Fibroblast of lung (primary cell): ENCODE data around the gene NBDY. TPM values are rescaled to one million over a fixed set of nuclear protein-coding genes. Genes with fewer than 3 reads are reported as not detected.

ENCODE experiments used
- DNase-seq, 2 donors: peaks; one replicate each; pipeline versions ENCODE4 v3.0.0 to v3.0.0-alpha.2; 2010; ENCODE audit warnings: low read depth in 2 of 2
- H2AFZ ChIP-seq: 2 replicates; pipeline ENCODE4 v1.5.1; 2012; ENCODE audit warnings: low read length, control low read depth, inconsistent platforms
- H3K27ac ChIP-seq: 2 replicates; pipeline ENCODE4 v1.5.1; 2011; ENCODE audit warnings: low read length, control low read depth; ENCODE audit not compliant: insufficient read depth
- H3K27me3 ChIP-seq: 2 replicates; pipeline ENCODE4 v1.5.1; 2011; ENCODE audit warnings: mild to moderate bottlenecking, low read length; ENCODE audit not compliant: control insufficient read depth, insufficient read depth
- H3K36me3 ChIP-seq: 2 replicates; pipeline ENCODE4 v1.5.1; 2011; ENCODE audit warnings: low read length; ENCODE audit not compliant: control insufficient read depth, insufficient read depth
- H3K4me1 ChIP-seq: 2 replicates; pipeline ENCODE4 v1.5.1; 2011; ENCODE audit warnings: low read length; ENCODE audit not compliant: control insufficient read depth, insufficient read depth; ENCODE audit errors: extremely low read depth
- H3K4me2 ChIP-seq: 2 replicates; pipeline ENCODE4 v1.5.1; 2011; ENCODE audit warnings: low read length, control low read depth; ENCODE audit not compliant: insufficient read depth; ENCODE audit errors: extremely low read depth
- H3K4me3 ChIP-seq, 4 experiments: fragments of 200-600 bp in 1 of 4; sonication (generic) in 1 of 4; replicated peaks in 1 of 4; 2 replicates each; pipeline ENCODE4 v1.5.1; 2011 to 2016; ENCODE audit warnings: low read length in 4 of 4, low read depth in 3 of 4, mild to moderate bottlenecking in 3 of 4, control low read depth in 2 of 4, inconsistent platforms in 1 of 4, mixed read lengths in 1 of 4; ENCODE audit not compliant: insufficient read depth in 1 of 4; ENCODE audit errors: control extremely low read depth in 1 of 4
- H3K79me2 ChIP-seq: 2 replicates; pipeline ENCODE4 v1.5.1; 2012; ENCODE audit warnings: mild to moderate bottlenecking, low read length, inconsistent platforms; ENCODE audit not compliant: control insufficient read depth, insufficient read depth
- H3K9ac ChIP-seq: 2 replicates; pipeline ENCODE4 v1.5.1; 2011; ENCODE audit warnings: mild to moderate bottlenecking, low read length, control low read depth; ENCODE audit not compliant: insufficient read depth
- H3K9me3 ChIP-seq: 2 replicates; pipeline ENCODE4 v1.5.1; 2012; ENCODE audit warnings: low read depth, low read length; ENCODE audit not compliant: control insufficient read depth, insufficient read depth
- H4K20me1 ChIP-seq: 2 replicates; pipeline ENCODE4 v1.5.1; 2011; ENCODE audit warnings: low read length; ENCODE audit not compliant: control insufficient read depth, insufficient read depth; ENCODE audit errors: extremely low read depth
- EZH2 ChIP-seq: IDR thresholded peaks from 2 replicates; pipeline ENCODE4 v1.5.1; 2012; ENCODE audit warnings: low read length, control low read depth, mild to moderate bottlenecking; ENCODE audit errors: missing control alignments
- polyA plus RNA-seq, 2 donors: library from polyadenylated mRNA; depleted of rRNA in 1 of 2; stranded (reverse) in 1 of 2; unstranded in 1 of 2; fragments of >200 nt; gene quantifications; 2 replicates each; pipeline ENCODE4 v1.2.1, GENCODE V29; 2011 to 2012; ENCODE audit warnings: missing spikeins in 1 of 2
- total RNA-seq: library from RNA; depleted of rRNA; stranded (reverse); fragments of >200 nt; gene quantifications from 2 replicates; pipeline ENCODE4 v1.2.1, GENCODE V29; 2014
- TF ChIP-seq, protein P1 (sequence below), 2 donors: IDR thresholded peaks in 1 of 2; conservative IDR thresholded peaks in 1 of 2; 1 replicate in 1 of 2; 2 replicates in 1 of 2; pipeline ENCODE4 v1.5.1; 2011 to 2012; ENCODE audit warnings: low read length in 2 of 2, control low read depth in 1 of 2, inconsistent platforms in 1 of 2, low read depth in 1 of 2, mild to moderate bottlenecking in 1 of 2

The NBDY gene
- total and polyA plus RNA-seq, 2 donors (not counting 1 experiment from before 2014, with no cell fraction given) = 5.8 to 39.3 TPM

DNA sequence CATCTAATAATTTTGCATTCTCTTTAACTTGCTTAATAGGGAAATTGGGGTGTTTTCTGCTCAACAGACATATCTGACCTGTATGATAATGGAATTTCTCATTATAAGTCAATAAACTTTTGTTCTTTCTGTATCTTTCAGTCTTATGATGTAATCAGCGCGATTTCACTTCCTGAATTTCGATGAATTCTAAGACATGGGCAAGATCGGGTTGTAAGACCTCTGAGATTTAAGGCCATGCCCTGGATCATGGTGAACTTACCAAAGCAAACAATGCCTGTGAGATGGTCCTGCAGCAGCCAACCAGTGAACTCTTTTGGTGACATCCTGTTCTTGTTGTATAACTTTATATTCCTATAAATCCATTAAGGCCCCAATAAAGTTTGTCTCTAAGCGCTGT lies 88.1 kb downstream of the NBDY start:
- Histone ChIP-seq H4K20me1 (no peaks in the 10 kb centered on the region), H3K79me2 (no peaks in the 10 kb centered on the region), H3K9me3 (no peaks in the 10 kb centered on the region), H3K27me3 (no peaks in the 10 kb centered on the region), H2AFZ (no peak overlapping the region), H3K4me1 (no peaks in the 10 kb centered on the region), H3K4me2 (no peak overlapping the region), H3K27ac (no peak overlapping the region), H3K4me3 (no peak overlapping the region), H3K36me3 (no peaks in the 10 kb centered on the region), H3K9ac (no peak overlapping the region)
- no peak for DNase-seq
- no peak for TF ChIP-seq EZH2
- TF ChIP-seq, protein P1, sequence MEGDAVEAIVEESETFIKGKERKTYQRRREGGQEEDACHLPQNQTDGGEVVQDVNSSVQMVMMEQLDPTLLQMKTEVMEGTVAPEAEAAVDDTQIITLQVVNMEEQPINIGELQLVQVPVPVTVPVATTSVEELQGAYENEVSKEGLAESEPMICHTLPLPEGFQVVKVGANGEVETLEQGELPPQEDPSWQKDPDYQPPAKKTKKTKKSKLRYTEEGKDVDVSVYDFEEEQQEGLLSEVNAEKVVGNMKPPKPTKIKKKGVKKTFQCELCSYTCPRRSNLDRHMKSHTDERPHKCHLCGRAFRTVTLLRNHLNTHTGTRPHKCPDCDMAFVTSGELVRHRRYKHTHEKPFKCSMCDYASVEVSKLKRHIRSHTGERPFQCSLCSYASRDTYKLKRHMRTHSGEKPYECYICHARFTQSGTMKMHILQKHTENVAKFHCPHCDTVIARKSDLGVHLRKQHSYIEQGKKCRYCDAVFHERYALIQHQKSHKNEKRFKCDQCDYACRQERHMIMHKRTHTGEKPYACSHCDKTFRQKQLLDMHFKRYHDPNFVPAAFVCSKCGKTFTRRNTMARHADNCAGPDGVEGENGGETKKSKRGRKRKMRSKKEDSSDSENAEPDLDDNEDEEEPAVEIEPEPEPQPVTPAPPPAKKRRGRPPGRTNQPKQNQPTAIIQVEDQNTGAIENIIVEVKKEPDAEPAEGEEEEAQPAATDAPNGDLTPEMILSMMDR (conservative IDR thresholded peaks at IDR 0.05 in 1 of 2, IDR thresholded peaks at IDR 0.05 in 1 of 2; ENCODE audit: low read depth in 1 of 2, low read length in 2 of 2) = no peak

DNA sequence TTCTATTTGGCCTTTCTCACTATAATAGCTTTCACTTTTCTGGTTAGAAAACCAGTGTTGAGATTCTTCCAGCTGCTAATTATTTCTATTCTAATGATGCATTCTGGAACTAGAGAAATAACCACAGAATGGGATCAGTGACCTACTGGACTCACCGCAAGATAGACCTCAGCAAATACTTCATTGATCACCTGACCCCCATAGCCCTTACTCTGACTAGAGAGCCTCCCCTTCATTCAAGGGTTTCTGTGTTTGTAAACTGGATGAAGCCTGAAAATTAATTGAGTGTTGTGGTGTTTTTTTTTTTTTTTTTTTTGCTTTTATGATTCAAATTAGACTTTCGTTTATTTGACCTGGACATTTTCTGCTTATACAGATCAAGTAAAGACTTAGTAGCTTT lies 97.0 kb downstream of the NBDY start:
- no peak for DNase-seq
- H3K9ac ChIP-seq = no peak overlapping the region
- no peak overlapping the region for H3K4me2 ChIP-seq
- H3K36me3 ChIP-seq = no peaks in the 10 kb centered on the region
- TF ChIP-seq, protein P1 (conservative IDR thresholded peaks at IDR 0.05 in 1 of 2, IDR thresholded peaks at IDR 0.05 in 1 of 2; ENCODE audit: low read depth in 1 of 2, low read length in 2 of 2) = no peak
- no peak for TF ChIP-seq EZH2
- no peak overlapping the region for H3K4me3 ChIP-seq
- no peak overlapping the region for H3K27ac ChIP-seq
- H3K4me1 ChIP-seq = no peaks in the 10 kb centered on the region
- no peaks in the 10 kb centered on the region for H3K79me2 ChIP-seq
- H4K20me1 ChIP-seq = no peaks in the 10 kb centered on the region
- no peaks in the 10 kb centered on the region for H3K27me3 ChIP-seq
- no peaks in the 10 kb centered on the region for H3K9me3 ChIP-seq
- no peak overlapping the region for H2AFZ ChIP-seq

DNA sequence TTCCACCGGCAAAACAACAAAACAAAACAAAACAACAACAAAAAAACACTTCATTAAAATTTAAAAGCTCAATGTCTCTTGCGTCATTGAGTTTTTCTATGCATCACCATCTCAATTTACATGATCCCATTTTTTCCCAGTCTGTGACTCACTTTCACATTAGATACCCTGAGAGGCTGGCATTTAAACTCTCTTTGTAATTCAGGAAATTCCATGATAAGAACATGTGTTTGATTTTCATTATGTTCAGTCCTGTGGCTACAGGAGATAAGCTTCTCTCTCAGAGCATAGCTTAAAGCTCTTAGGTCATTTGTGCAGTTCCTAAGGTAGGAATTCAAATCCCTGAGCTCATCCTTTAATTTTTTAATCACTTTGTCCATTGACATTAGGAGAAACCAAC lies 104.6 kb downstream of the NBDY start:
- no peaks in the 10 kb centered on the region for H3K36me3 ChIP-seq
- H3K27ac ChIP-seq = no peak overlapping the region
- no peaks in the 10 kb centered on the region for H3K9me3 ChIP-seq
- H3K4me1 ChIP-seq = no peaks in the 10 kb centered on the region
- H3K4me3 ChIP-seq = no peak overlapping the region
- no peaks in the 10 kb centered on the region for H3K79me2 ChIP-seq
- H3K4me2 ChIP-seq = no peak overlapping the region
- no peak overlapping the region for H2AFZ ChIP-seq
- H3K27me3 ChIP-seq = no peaks in the 10 kb centered on the region
- DNase-seq = peak in 1 of 2 donors; percentile 1
- no peaks in the 10 kb centered on the region for H4K20me1 ChIP-seq
- TF ChIP-seq, protein P1 (conservative IDR thresholded peaks at IDR 0.05 in 1 of 2, IDR thresholded peaks at IDR 0.05 in 1 of 2; ENCODE audit: low read depth in 1 of 2, low read length in 2 of 2) = no peak
- no peak for TF ChIP-seq EZH2
- no peak overlapping the region for H3K9ac ChIP-seq
